Activated CD4-positive, alpha-beta memory T cell treated with anti-CD3 and anti-CD28 coated beads for 36 hours (primary cell): ENCODE results near the gene CACNA1F. TPM values are rescaled to one million over a fixed set of nuclear protein-coding genes. Genes with fewer than 3 reads are reported as not detected.

Experiments used
- CTCF ChIA-PET: fragments of 350-600 bp; sonication (Branson Sonifier 250); formaldehyde crosslinking; loops from one replicate; lab custom pipeline; 2021; ENCODE audit warnings: antibody characterized with exemption, inconsistent platforms; lab: Charles Lee
- POLR2A ChIA-PET: fragments of 350-600 bp; sonication (Branson Sonifier 250); formaldehyde crosslinking; loops from one replicate; lab custom pipeline; 2021; ENCODE audit warnings: antibody characterized with exemption; lab: Charles Lee
- DNase-seq: peaks from one replicate; pipeline ENCODE4 v3.0.0-alpha.2; 2020
- H3K27ac Mint-ChIP-seq: one replicate; pipeline ENCODE4 v1.8.0; 2021; ENCODE audit warnings: mixed read lengths
- H3K27me3 Mint-ChIP-seq: one replicate; pipeline ENCODE4 v1.8.0; 2021; ENCODE audit warnings: mixed read lengths
- H3K36me3 Mint-ChIP-seq: one replicate; pipeline ENCODE4 v1.8.0; 2021; ENCODE audit warnings: mixed read lengths
- H3K4me1 Mint-ChIP-seq: one replicate; pipeline ENCODE4 v1.8.0; 2021; ENCODE audit warnings: low read depth, mixed read lengths
- H3K4me3 Mint-ChIP-seq: one replicate; pipeline ENCODE4 v1.8.0; 2021; ENCODE audit warnings: mild to moderate bottlenecking, mixed read lengths
- H3K9me3 Mint-ChIP-seq: one replicate; pipeline ENCODE4 v1.8.0; 2021; ENCODE audit warnings: mixed read lengths
- intact Hi-C: fragments of 100-400 bp; cut with micrococcal nuclease; formaldehyde crosslinking; loops from one replicate; pipeline ENCODE4 v1.15.1; 2023
- total RNA-seq, 2 experiments: library from RNA; stranded (reverse); gene quantifications; one replicate each; pipeline ENCODE4 v1.2.3, GENCODE V29; 2021

CACNA1F gene
- total RNA-seq, 2 experiments from 2014 or later = 0.51 to 0.74 TPM

DNA sequence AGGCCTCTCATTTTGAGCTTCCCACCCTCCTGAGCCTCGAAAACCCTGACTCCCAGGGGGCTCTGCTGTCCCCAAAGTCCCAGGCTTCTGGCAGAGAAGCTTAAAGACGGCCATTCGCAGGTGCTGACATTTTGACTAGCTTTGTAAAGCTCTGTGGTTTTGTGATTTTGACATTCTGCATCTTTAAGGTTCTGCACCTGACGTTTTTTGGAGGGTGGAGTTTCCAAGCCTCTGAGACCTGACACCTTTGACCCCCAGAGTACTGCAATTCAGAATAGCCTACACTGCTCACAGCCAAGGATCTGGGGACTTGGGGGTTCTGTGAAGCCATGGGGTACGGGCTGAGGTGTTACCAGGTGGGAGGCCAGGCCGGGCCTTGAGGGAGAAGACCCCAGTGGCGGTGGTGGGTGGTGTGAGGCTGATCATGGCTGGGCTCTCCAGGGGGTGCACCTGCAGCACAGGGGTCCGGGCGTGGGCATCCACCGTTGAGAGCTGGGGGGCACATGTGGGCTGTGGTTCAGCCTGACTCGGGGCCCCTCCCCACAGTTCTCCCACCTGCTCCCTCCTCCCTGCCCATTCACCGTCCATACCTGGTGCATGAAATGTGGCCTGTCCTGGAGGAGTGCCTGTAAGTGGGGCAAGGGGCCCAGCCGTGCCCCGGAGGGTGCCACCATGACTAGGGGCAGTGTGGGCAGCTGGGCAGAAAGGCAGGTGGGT is 24.1 kb upstream of the CACNA1F start:
- Mint-ChIP-seq H3K27ac (peak overlapping the region; percentile 65), H3K27me3 (no peaks in the 10 kb centered on the region), H3K9me3 (no peaks in the 10 kb centered on the region), H3K36me3 (peaks cover 4% of the 10 kb centered on the region), H3K4me3 (no peak overlapping the region), H3K4me1 (peaks cover 23% of the 10 kb centered on the region)
- intact Hi-C loops = no loop called here
- CTCF ChIA-PET = interaction anchor here (1.4 kb wide), 1 partner anchor 65 kb away, joined by 4 read pairs; no protein-coding TSS in a partner anchor
- no peak for DNase-seq
- POLR2A ChIA-PET = no interaction called here

DNA sequence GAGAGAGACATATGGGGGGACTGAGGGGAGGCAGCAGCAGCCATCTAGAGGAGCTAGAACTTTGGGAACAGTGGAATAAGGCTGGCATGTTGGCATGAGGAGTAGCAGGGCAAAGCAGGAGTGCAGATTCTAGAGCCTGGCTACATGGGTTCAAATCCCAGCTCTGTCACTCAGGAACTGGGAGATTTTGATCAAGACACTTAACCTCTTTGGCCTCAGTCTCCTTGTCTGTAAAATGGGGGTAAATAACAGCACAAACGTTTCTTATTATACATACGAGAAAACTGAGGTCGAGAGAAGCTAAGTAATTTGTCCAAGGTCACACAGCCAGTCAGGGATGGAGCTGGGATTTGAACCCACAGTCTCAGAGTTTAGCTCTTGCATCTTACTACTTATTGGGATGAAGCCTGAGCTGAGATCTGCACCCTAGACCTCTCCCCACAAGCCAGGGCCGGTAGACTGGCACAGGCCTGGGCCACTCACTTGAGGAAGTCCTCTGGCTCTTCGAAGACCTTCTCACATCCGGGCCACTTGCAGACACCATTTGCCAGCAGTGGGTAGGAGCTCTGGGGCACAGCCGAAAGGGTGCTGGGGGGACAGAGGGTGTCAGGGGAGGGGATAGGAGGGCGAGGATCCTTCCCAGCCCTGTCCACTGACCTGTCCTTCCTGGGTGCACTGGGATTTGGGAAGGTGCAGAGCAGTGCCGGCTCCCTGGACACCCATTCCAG is 23.3 kb upstream of the CACNA1F start:
- Mint-ChIP-seq H3K27me3 (no peaks in the 10 kb centered on the region), H3K36me3 (peaks cover 2% of the 10 kb centered on the region), H3K4me1 (peaks cover 19% of the 10 kb centered on the region), H3K9me3 (no peaks in the 10 kb centered on the region), H3K4me3 (no peak overlapping the region), H3K27ac (no peak overlapping the region)
- no peak for DNase-seq
- intact Hi-C loops = no loop called here
- CTCF ChIA-PET = interaction anchor here (1.4 kb wide), 1 partner anchor 64 kb away, joined by 4 read pairs; no protein-coding TSS in a partner anchor
- POLR2A ChIA-PET = no interaction called here

DNA sequence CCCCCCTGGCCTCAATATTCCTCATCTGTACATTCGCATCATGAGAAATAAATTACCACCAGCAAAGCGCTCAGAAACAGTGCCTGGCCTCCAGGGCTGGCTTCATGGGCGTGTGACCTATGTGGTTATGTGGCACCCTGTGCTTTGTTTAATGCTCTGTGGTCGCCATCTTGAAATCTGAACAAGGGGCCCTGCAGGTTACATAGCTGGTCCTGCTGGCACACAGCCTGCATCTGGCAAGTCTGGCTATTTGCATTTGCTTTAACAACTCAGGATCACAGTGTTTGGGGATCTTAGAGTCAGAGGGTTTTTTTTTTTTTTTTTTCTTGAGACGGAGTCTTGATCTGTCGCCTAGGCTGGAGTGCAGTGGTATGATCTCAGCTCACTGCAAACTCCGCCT is 21.5 kb upstream of the CACNA1F start:
- Mint-ChIP-seq H3K27me3 (no peaks in the 10 kb centered on the region), H3K36me3 (peaks cover 7% of the 10 kb centered on the region), H3K4me1 (peaks cover 21% of the 10 kb centered on the region), H3K27ac (no peak overlapping the region), H3K9me3 (no peaks in the 10 kb centered on the region), H3K4me3 (no peak overlapping the region)
- intact Hi-C loops = no loop called here
- no peak for DNase-seq
- ChIA-PET POLR2A (no interaction called here), CTCF (no interaction called here)

DNA sequence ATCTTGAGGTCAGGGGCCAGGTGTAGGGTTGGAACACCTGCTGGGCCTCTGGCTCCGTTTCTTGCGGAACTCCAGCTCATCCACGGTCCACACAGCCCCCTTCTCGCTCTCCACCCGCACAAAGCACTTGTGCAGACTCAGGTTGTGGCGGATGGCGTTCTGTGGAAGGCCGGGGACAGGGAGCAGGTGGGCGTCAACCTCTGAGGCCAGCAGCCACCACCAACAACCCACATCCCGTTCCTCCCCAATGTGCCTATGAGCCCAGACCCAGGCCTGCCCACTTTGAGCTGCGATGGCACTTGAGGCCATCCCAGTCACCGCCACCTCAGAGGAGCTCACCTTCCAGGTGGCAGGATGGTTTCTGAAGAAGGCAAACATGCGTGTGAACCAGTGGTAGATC is 18.2 kb upstream of the CACNA1F start:
- H3K27ac Mint-ChIP-seq = no peak overlapping the region
- intact Hi-C loops = no loop called here
- CTCF ChIA-PET = no interaction called here

DNA sequence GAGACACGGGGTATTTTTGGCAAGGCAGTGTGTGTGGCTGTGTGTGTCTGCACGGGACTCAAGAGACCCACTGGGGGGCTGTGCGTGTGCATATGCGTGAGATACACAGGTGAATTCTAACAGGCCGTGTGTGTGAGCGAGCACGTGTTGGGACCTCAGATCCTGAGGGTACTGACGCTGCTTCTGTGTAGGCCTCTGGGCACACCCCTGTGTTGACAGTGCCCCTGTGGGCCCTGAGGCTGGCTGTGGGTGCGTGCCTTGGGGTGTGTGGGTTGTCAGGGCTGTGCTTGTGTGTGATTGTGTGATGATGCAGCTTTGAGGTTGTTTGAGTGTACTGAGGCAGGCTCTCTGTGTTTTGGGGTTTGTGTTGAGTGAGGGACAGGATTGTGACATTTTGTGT is 17.4 kb upstream of the CACNA1F start:
- peaks cover 12% of the 10 kb centered on the region for H3K36me3 Mint-ChIP-seq

More for the DNA sequence above, 18.2 kb upstream of the CACNA1F start:
- POLR2A ChIA-PET = no interaction called here
- Mint-ChIP-seq H3K36me3 (peaks cover 12% of the 10 kb centered on the region), H3K9me3 (no peaks in the 10 kb centered on the region), H3K4me1 (peaks cover 3% of the 10 kb centered on the region), H3K4me3 (no peak overlapping the region), H3K27me3 (no peaks in the 10 kb centered on the region)
- no peak for DNase-seq

DNA sequence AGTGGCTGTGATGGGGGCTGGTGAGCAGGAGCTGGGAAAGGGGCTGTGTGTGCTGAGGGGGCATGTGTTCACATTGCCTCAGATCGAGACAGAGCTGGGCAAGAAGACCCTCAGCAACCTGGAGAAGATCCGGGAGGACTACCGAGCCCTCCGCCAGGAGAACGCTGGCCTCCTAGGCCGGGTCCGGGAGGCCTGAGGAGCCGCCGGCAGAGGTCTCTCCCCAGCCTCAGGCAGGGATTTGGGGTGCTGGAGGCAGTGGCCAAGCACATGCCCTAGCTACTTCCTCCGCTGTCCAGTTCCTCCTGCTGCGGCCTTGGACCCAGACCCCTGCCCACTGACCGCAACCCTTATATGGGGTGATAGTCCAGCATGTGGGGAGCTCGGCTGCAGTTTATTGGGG is 16.9 kb upstream of the CACNA1F start:
- H3K36me3 Mint-ChIP-seq = peaks cover 12% of the 10 kb centered on the region
- peaks cover 3% of the 10 kb centered on the region for H3K4me1 Mint-ChIP-seq
- intact Hi-C loops = no loop called here
- ChIA-PET POLR2A (no interaction called here), CTCF (no interaction called here)
- H3K27ac Mint-ChIP-seq = no peak overlapping the region
- no peaks in the 10 kb centered on the region for H3K9me3 Mint-ChIP-seq
- no peak overlapping the region for H3K4me3 Mint-ChIP-seq
- no peaks in the 10 kb centered on the region for H3K27me3 Mint-ChIP-seq
- DNase-seq = no peak

More for the DNA sequence above, 17.4 kb upstream of the CACNA1F start:
- ChIA-PET CTCF (no interaction called here), POLR2A (no interaction called here)
- intact Hi-C loops = no loop called here
- Mint-ChIP-seq H3K9me3 (no peaks in the 10 kb centered on the region), H3K27ac (peak overlapping the region; percentile 33), H3K27me3 (no peaks in the 10 kb centered on the region), H3K4me3 (no peak overlapping the region), H3K4me1 (peaks cover 3% of the 10 kb centered on the region)
- DNase-seq = no peak

DNA sequence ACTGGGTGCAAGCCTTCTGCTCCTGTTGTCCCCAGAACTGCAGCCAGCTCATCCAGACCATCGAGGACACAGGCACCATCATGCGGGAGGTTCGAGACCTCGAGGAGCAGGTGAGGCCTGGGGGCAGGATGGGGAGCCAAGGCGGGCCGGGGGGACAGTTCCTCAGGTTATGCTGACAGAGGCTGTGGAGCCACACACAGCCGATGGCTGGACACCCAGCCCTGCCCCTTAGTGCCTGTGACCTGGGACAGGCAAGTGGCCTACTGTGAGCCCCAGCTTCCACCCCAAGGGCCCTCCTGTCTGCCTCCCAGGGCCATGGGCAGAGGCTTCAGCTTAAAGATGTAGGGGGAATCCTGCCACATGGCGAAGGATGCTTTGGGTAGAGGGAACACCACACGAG is 16.5 kb upstream of the CACNA1F start:
- Mint-ChIP-seq H3K4me3 (no peak overlapping the region), H3K27ac (no peak overlapping the region), H3K27me3 (no peaks in the 10 kb centered on the region), H3K36me3 (peaks cover 12% of the 10 kb centered on the region), H3K4me1 (peaks cover 3% of the 10 kb centered on the region), H3K9me3 (no peaks in the 10 kb centered on the region)
- intact Hi-C loops = no loop called here
- DNase-seq = no peak
- ChIA-PET CTCF (no interaction called here), POLR2A (no interaction called here)

DNA sequence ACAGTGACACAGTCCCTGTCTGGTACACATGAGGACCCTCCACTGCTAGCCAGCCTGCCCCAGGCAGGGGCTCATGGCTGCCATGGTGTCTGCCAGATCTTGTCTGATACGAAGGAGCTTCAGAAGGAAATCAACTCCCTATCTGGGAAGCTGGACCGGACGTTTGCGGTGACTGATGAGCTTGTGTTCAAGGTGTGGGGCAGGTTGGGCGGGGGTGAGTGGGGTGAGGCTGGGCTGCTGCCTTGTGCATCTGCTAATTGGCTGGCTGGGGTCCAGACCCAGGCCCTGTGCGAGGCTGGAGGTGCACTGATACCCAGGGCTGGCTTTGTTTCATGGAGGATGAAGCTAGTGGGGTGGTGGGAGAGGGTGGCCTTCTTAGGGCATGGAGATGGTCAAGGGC is 15.9 kb upstream of the CACNA1F start:
- Mint-ChIP-seq H3K9me3 (no peaks in the 10 kb centered on the region), H3K4me3 (no peak overlapping the region), H3K27ac (no peak overlapping the region), H3K27me3 (no peaks in the 10 kb centered on the region), H3K36me3 (peaks cover 13% of the 10 kb centered on the region), H3K4me1 (peaks cover 3% of the 10 kb centered on the region)
- ChIA-PET POLR2A (no interaction called here), CTCF (no interaction called here)
- no peak for DNase-seq
- intact Hi-C loops = no loop called here

DNA sequence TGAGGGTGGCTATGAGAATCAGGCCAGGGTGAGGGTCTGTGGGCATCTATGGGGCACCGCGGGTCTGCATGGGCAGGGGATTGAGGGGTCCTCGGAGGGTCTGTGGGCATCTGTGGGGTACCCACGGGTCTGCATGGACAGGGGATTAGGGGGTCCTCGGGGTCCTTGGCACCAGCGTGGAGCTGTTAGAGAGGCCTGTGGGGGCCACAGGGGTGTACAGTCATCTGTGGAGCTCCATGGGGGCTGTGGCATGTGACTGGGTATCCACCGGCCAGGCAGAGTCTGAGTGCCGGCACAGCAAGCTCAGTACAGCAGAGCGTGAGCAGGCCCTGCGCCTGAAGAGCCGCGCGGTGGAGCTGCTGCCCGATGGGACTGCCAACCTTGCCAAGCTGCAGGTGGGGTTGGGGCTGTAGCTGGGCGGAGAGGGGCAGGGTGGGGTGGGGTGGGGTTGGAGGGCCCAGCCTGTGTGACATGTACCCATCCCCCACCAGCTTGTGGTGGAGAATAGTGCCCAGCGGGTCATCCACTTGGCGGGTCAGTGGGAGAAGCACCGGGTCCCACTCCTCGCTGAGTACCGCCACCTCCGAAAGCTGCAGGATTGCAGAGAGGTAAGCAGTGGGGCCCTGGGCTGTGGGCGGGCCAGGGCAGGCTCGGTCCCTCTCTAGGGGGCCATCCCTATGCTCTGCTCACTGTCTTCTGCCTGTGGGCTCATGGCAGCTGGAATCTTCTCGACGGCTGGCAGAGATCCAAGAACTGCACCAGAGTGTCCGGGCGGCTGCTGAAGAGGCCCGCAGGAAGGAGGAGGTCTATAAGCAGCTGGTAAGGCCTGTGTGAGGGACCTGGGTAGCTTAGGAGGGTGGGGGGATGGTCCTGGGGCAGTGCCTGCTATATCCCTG is 15.0 kb upstream of the CACNA1F start:
- no peak overlapping the region for H3K27ac Mint-ChIP-seq
- peaks cover 3% of the 10 kb centered on the region for H3K4me1 Mint-ChIP-seq
- ChIA-PET CTCF (no interaction called here), POLR2A (no interaction called here)
- intact Hi-C loops = no loop called here
- no peak for DNase-seq
- H3K4me3 Mint-ChIP-seq = no peak overlapping the region
- no peaks in the 10 kb centered on the region for H3K9me3 Mint-ChIP-seq
- H3K27me3 Mint-ChIP-seq = no peaks in the 10 kb centered on the region
- H3K36me3 Mint-ChIP-seq = peaks cover 14% of the 10 kb centered on the region

- Mint-ChIP-seq H3K4me3 (no peak overlapping the region), H3K27me3 (no peaks in the 10 kb centered on the region), H3K36me3 (peaks cover 14% of the 10 kb centered on the region), H3K4me1 (peaks cover 3% of the 10 kb centered on the region), H3K27ac (no peak overlapping the region), H3K9me3 (no peaks in the 10 kb centered on the region)
- intact Hi-C loops = no loop called here
- DNase-seq = no peak
- ChIA-PET CTCF (no interaction called here), POLR2A (no interaction called here)
These were observed 14.2 kb upstream of the CACNA1F start for GRCh38 chrX:49247346-49247745.

GRCh38 chrX:49246541-49246940 is 13.4 kb upstream of the CACNA1F start:
- Mint-ChIP-seq H3K4me1 (peaks cover 3% of the 10 kb centered on the region), H3K27me3 (no peaks in the 10 kb centered on the region), H3K36me3 (peaks cover 14% of the 10 kb centered on the region), H3K27ac (no peak overlapping the region), H3K9me3 (no peaks in the 10 kb centered on the region), H3K4me3 (no peak overlapping the region)
- ChIA-PET POLR2A (no interaction called here), CTCF (no interaction called here)
- no peak for DNase-seq
- intact Hi-C loops = no loop called here

GRCh38 chrX:49244207-49244606 is 11.1 kb upstream of the CACNA1F start:
- no peak overlapping the region for H3K27ac Mint-ChIP-seq
- POLR2A ChIA-PET = no interaction called here
- no peaks in the 10 kb centered on the region for H3K9me3 Mint-ChIP-seq
- H3K4me3 Mint-ChIP-seq = no peak overlapping the region
- no peak for DNase-seq
- CTCF ChIA-PET = no interaction called here
- H3K4me1 Mint-ChIP-seq = peaks cover 3% of the 10 kb centered on the region
- peaks cover 9% of the 10 kb centered on the region for H3K36me3 Mint-ChIP-seq
- intact Hi-C loops = no loop called here
- H3K27me3 Mint-ChIP-seq = no peaks in the 10 kb centered on the region
